Endothelial cell of umbilical vein (primary cell): Measurements from ENCODE around the gene CDCA3. TPM values are rescaled to one million over a fixed set of nuclear protein-coding genes. Genes with fewer than 3 reads are reported as not detected.

Experiments
- BruUV-seq: library from RNA; stranded (reverse); fragments of 400-500 nt; replicated peaks from 2 replicates; lab custom pipeline; 2021; lab: Mats Ljungman, UMichigan
- CTCF ChIA-PET: fragments of 300-600, 350-600 bp; sonication (Branson Sonifier 250); formaldehyde crosslinking; loops from one replicate; lab custom pipeline; 2021; ENCODE audit warnings: antibody characterized with exemption, inconsistent platforms; lab: Charles Lee
- POLR2A ChIA-PET: fragments of 300-600, 350-600 bp; sonication (Branson Sonifier 250); formaldehyde crosslinking; loops from one replicate; lab custom pipeline; 2021; ENCODE audit warnings: antibody characterized with exemption, inconsistent platforms; lab: Charles Lee
- DNase-seq: peaks from one replicate; pipeline ENCODE4 v3.0.0-alpha.2; 2011; ENCODE audit warnings: low read depth, low spot score
- FAIRE-seq: peaks from 2 replicates; lab custom pipeline; 2011; peaks lifted over from hg19 to GRCh38; lab: Jason Lieb, UNC
- H2AFZ ChIP-seq: 2 replicates; pipeline ENCODE4 v1.6.0; 2012; ENCODE audit warnings: low read depth, low read length, control low read depth, inconsistent platforms
- H3K27ac ChIP-seq: 2 replicates; pipeline ENCODE4 v1.5.1; 2011; ENCODE audit warnings: low read depth, mild to moderate bottlenecking, control low read depth, low read length, moderate library complexity; ENCODE audit not compliant: insufficient read depth
- H3K27me3 ChIP-seq, 2 experiments: 2 replicates each; pipeline versions ENCODE4 v1.6.0 to v1.6.1; 2011; ENCODE audit warnings: low read length in 2 of 2, mixed read lengths in 1 of 2; ENCODE audit not compliant: control insufficient read depth in 2 of 2, insufficient read depth in 2 of 2
- H3K36me3 ChIP-seq, 2 experiments: 2 replicates in 1 of 2; 3 replicates in 1 of 2; pipeline ENCODE4 v1.5.1; 2011; ENCODE audit warnings: low read length in 2 of 2, mild to moderate bottlenecking in 1 of 2, moderate library complexity in 1 of 2; ENCODE audit not compliant: control insufficient read depth in 2 of 2, insufficient read depth in 2 of 2; ENCODE audit errors: extremely low read depth in 1 of 2
- H3K4me1 ChIP-seq: 3 replicates; pipeline ENCODE4 v1.5.1; 2011; ENCODE audit warnings: mild to moderate bottlenecking, low read length; ENCODE audit not compliant: control insufficient read depth, insufficient read depth; ENCODE audit errors: extremely low read depth
- H3K4me2 ChIP-seq: 2 replicates; pipeline ENCODE4 v1.6.1; 2011; ENCODE audit warnings: low read length, control low read depth, mixed read lengths; ENCODE audit not compliant: insufficient read depth
- H3K4me3 ChIP-seq, 3 experiments: fragments of 200-600 bp in 1 of 3; sonication (generic), shearing (Covaris generic) in 1 of 3; replicated peaks in 1 of 3; 2 replicates each; pipeline ENCODE4 v1.5.1; 2011 to 2016; ENCODE audit warnings: control low read depth in 3 of 3, low read length in 3 of 3, mild to moderate bottlenecking in 2 of 3, inconsistent platforms in 1 of 3, low read depth in 1 of 3, moderate library complexity in 1 of 3; ENCODE audit not compliant: insufficient read depth in 1 of 3
- H3K79me2 ChIP-seq: 2 replicates; pipeline ENCODE4 v1.6.0; 2012; ENCODE audit warnings: low read length, inconsistent platforms; ENCODE audit not compliant: control insufficient read depth, insufficient read depth
- H3K9ac ChIP-seq: replicated peaks from 2 replicates; pipeline ENCODE3; 2011; ENCODE audit warnings: low read length, control low read depth; ENCODE audit not compliant: insufficient read depth; ENCODE audit errors: extremely low read depth
- H3K9me1 ChIP-seq: replicated peaks from 3 replicates; pipeline ENCODE4 v1.6.0; 2011; ENCODE audit warnings: mild to moderate bottlenecking, low read length; ENCODE audit not compliant: control insufficient read depth, insufficient read depth; ENCODE audit errors: extremely low read depth
- H3K9me3 ChIP-seq: replicated peaks from 2 replicates; pipeline ENCODE4 v1.5.1; 2012; ENCODE audit warnings: low read length, inconsistent platforms; ENCODE audit not compliant: control insufficient read depth, insufficient read depth
- H4K20me1 ChIP-seq: replicated peaks from 2 replicates; pipeline ENCODE3; 2011; ENCODE audit warnings: mild to moderate bottlenecking, low read length; ENCODE audit not compliant: control insufficient read depth, insufficient read depth; ENCODE audit errors: extremely low read depth
- CTCF ChIP-seq, 2 donors: IDR thresholded peaks; 1 replicate in 1 of 2; 2 replicates in 1 of 2; pipeline ENCODE4 v1.5.1; 2011; ENCODE audit warnings: low read length in 2 of 2, mild to moderate bottlenecking in 2 of 2, moderate library complexity in 2 of 2, control low read depth in 1 of 2, inconsistent platforms in 1 of 2, low read depth in 1 of 2; ENCODE audit not compliant: insufficient read depth in 1 of 2; ENCODE audit errors: extremely low read depth in 1 of 2
- EZH2 ChIP-seq: IDR thresholded peaks from 2 replicates; pipeline ENCODE4 v1.6.1; 2012; ENCODE audit warnings: borderline replicate concordance, low read depth, mild to moderate bottlenecking, moderate library complexity, low read length, inconsistent platforms; ENCODE audit not compliant: severe bottlenecking
- FOS ChIP-seq: IDR thresholded peaks from 2 replicates; pipeline ENCODE4 v1.6.1; 2011; ENCODE audit warnings: mild to moderate bottlenecking, low read length, moderate library complexity, borderline replicate concordance; ENCODE audit not compliant: insufficient read depth
- MAX ChIP-seq: IDR thresholded peaks from 2 replicates; pipeline ENCODE4 v1.6.1; 2011; ENCODE audit not compliant: insufficient read depth, insufficient read length
- POLR2A ChIP-seq: IDR thresholded peaks from 2 replicates; pipeline ENCODE4 v1.6.1; 2012; ENCODE audit warnings: low read depth, mild to moderate bottlenecking, control low read depth, low read length
- POLR2AphosphoS5 ChIP-seq: IDR thresholded peaks from 2 replicates; pipeline ENCODE4 v1.6.1; 2012; ENCODE audit warnings: low read depth, mild to moderate bottlenecking, control low read depth, low read length, moderate library complexity; ENCODE audit not compliant: insufficient read depth
- dilution Hi-C: fragments of 300-500 bp; cut with MboI; formaldehyde crosslinking; loops from one replicate; pipeline ENCODE4 v1.15.0; 2019; ENCODE audit warnings: low sequenced_read_pairs; ENCODE audit not compliant: extremely low pct_ligation_motif_present
- intact Hi-C: fragments of 100-400 bp; cut with micrococcal nuclease; formaldehyde crosslinking; loops from one replicate; pipeline ENCODE4 v1.10.0; 2022
- polyA plus RNA-seq, 4 experiments: library from polyadenylated mRNA; depleted of rRNA in 3 of 4; stranded (reverse) in 3 of 4; unstranded in 1 of 4; fragments of >200 nt; gene quantifications; 2 replicates each; pipeline versions ENCODE4 v1.2.1 to v1.2.3, GENCODE V29; 2011 to 2012; ENCODE audit warnings: missing spikeins in 1 of 4
- total RNA-seq: library from RNA; stranded (reverse); gene quantifications from 2 replicates; pipeline ENCODE4 v1.2.3, GENCODE V29; 2021

Gene CDCA3
- total and polyA plus RNA-seq, 2 donors (not counting 3 experiments of a cell fraction or from before 2014, with no cell fraction given), result 44.3 to 53.5 TPM

DNA sequence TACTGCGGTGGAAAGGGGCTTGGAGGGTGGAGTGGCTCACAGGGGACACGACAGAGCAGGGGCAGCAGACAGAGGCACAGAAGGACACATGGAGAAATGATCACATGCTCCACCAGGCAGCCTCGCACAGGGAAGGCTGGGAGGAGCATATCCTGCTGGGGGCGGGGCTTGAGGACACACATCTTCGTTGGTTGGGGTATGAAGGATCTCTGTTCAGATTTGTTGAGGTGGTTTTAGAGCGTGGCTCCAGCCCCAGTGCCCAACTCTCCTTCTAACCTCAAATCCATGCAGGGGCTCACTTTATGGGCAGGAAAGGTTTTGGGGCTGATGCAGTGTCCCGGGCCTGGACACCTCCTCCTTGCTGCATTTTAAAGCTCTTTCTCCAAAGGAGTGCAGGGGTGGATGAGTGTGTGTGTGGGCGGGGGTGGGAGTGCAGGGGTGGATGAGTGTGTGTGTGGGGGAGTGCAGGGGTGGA lies 23.6 kb downstream of the CDCA3 start:
- ChIA-PET POLR2A (no interaction called here), CTCF (interaction anchor here (0.6 to 12.0 kb wide), 6 partner anchors 47 to 207 kb away, joined by 3 to 148 read pairs (median 7); partner anchors contain the start of genes MLF2 and PTMS)
- no TSS peak for BruUV-seq
- Histone ChIP-seq H3K27ac (no peak overlapping the region), H3K9me1 (no peaks in the 10 kb centered on the region), H3K4me1 (peaks cover 20% of the 10 kb centered on the region), H3K79me2 (peaks cover 25% of the 10 kb centered on the region), H3K36me3 (peaks cover 0 to 8% of the 10 kb centered on the region in 2 experiments), H2AFZ (peak overlapping the region; percentile 43), H3K27me3 (peaks cover under 1% of the 10 kb centered on the region in 2 experiments), H4K20me1 (no peaks in the 10 kb centered on the region), H3K4me3 (no peak overlapping the region), H3K9ac (no peak overlapping the region), H3K9me3 (no peaks in the 10 kb centered on the region), H3K4me2 (no peak overlapping the region)
- dilution Hi-C loops, result no loop called here
- intact Hi-C loops, result no loop called here
- DNase-seq (peak; percentile 81), FAIRE-seq (peak; percentile 96)
- TF ChIP-seq EZH2 (no peak), CTCF (IDR thresholded peaks at IDR 0.05; ENCODE audit: extremely low read depth in 1 of 2, insufficient read depth in 1 of 2, low read depth in 1 of 2, low read length in 2 of 2) (no peak), POLR2AphosphoS5 (peak; percentile 34), MAX (peak; percentile 38), FOS (no peak), POLR2A (peak; percentile 50)
